ENCODE results near the gene IFITM2. TPM values are rescaled to one million over a fixed set of nuclear protein-coding genes. Genes with fewer than 3 reads are reported as not detected.

Gene IFITM2
- total RNA-seq, 4 donors from 2014 or later = 83.2 to 318 (median 92.9) TPM

GRCh38 chr11:272195-272930 is 35.3 kb upstream of the IFITM2 start:
- no peak for DNase-seq
- intact Hi-C loops (cut with DNase I) = no loop called here
- no peak for TF ChIP-seq POLR2A (IDR thresholded peaks at IDR 0.05)
- TF ChIP-seq, protein P1, sequence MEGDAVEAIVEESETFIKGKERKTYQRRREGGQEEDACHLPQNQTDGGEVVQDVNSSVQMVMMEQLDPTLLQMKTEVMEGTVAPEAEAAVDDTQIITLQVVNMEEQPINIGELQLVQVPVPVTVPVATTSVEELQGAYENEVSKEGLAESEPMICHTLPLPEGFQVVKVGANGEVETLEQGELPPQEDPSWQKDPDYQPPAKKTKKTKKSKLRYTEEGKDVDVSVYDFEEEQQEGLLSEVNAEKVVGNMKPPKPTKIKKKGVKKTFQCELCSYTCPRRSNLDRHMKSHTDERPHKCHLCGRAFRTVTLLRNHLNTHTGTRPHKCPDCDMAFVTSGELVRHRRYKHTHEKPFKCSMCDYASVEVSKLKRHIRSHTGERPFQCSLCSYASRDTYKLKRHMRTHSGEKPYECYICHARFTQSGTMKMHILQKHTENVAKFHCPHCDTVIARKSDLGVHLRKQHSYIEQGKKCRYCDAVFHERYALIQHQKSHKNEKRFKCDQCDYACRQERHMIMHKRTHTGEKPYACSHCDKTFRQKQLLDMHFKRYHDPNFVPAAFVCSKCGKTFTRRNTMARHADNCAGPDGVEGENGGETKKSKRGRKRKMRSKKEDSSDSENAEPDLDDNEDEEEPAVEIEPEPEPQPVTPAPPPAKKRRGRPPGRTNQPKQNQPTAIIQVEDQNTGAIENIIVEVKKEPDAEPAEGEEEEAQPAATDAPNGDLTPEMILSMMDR (IDR thresholded peaks at IDR 0.05) = no peak
- Histone ChIP-seq H3K27me3 (no peaks in the 10 kb centered on the region), H3K36me3 (no peaks in the 10 kb centered on the region), H3K4me3 (replicated peaks in 1 of 3) (no peak overlapping the region), H3K9me3 (no peaks in the 10 kb centered on the region), H3K4me1 (no peaks in the 10 kb centered on the region), H3K27ac (no peak overlapping the region)
- WGBS, 2 donors = 84 to 86% methylated on average over 13 to 22 of the region's 22 CpGs

DNA sequence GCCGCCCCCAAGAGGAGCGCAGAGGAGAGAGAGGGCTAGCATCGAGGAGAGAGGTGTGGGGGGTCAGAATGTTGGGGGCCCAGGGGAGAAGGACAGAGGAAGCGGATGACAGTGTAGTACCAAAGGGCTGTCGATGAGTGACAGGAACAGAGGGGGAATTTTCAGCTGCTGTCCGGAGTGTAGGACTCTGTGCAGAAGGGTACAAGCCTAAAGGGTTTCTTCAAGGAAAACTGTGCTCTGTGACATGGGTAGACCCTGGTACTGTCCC is 34.8 kb upstream of the IFITM2 start:
- H3K27ac ChIP-seq = no peak overlapping the region
- H3K9me3 ChIP-seq = no peaks in the 10 kb centered on the region
- intact Hi-C loops (cut with DNase I) = no loop called here
- DNase-seq = no peak
- no peak for TF ChIP-seq POLR2A (IDR thresholded peaks at IDR 0.05)
- TF ChIP-seq, protein P1 (IDR thresholded peaks at IDR 0.05) = no peak
- H3K36me3 ChIP-seq = no peaks in the 10 kb centered on the region
- no peak overlapping the region for H3K4me3 ChIP-seq (replicated peaks in 1 of 3)
- no peaks in the 10 kb centered on the region for H3K4me1 ChIP-seq
- no peaks in the 10 kb centered on the region for H3K27me3 ChIP-seq
- 84 to 86% methylated on average over 6 of the region's 6 CpGs for WGBS, 2 donors

DNA sequence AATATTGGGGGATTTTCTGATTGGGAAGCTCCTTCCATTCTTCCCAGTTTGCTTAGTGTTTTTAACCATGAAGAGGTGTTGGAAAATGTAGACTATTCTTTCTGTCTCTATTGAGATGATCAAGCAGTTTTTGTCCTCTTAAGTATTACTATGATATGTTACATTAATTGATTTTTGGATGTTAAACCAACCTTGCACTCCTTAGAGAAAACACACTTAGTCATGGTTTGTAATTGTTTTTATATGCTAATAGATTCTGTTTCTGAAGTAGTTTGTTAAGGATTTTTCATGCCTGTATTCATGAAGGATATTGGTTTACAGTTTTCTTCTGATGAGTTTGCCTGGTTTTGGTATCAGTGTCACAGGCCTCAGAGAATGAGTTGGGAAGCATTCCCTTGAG is 31.4 kb upstream of the IFITM2 start:
- H3K4me1 ChIP-seq = peaks cover 4 to 24% of the 10 kb centered on the region in 2 donors
- no peak for DNase-seq
- H3K27me3 ChIP-seq = peaks cover 23% of the 10 kb centered on the region
- TF ChIP-seq POLR2A (IDR thresholded peaks at IDR 0.05) = no peak
- TF ChIP-seq, protein P1 (IDR thresholded peaks at IDR 0.05) = no peak
- H3K36me3 ChIP-seq = no peaks in the 10 kb centered on the region
- no peak overlapping the region for H3K27ac ChIP-seq
- no peak overlapping the region for H3K4me3 ChIP-seq (replicated peaks in 1 of 3)
- no peaks in the 10 kb centered on the region for H3K9me3 ChIP-seq
- intact Hi-C loops (cut with DNase I) = no loop called here

GRCh38 chr11:278001-278951 is 29.3 kb upstream of the IFITM2 start, which contains the start of gene NLRP6:
NLRP6 (plus strand) TSS chr11:278407; CDS start chr11:278570, 163 bp downstream.
- no peaks in the 10 kb centered on the region for H3K9me3 ChIP-seq
- no peak within 1 kb of the TSS for H3K4me3 ChIP-seq (replicated peaks in 1 of 3)
- peaks cover 5 to 25% of the 10 kb centered on the region in 2 donors for H3K4me1 ChIP-seq
- intact Hi-C loops (cut with DNase I) = no loop called here
- WGBS, 2 donors = 72 to 80% methylated on average over 20 to 21 of the region's 21 CpGs
- no peaks in the 10 kb centered on the region for H3K36me3 ChIP-seq
- H3K27me3 ChIP-seq = peaks cover 28% of the 10 kb centered on the region
- peak in 1 of 2 donors; percentile 0 for DNase-seq
- H3K27ac ChIP-seq = no peak within 1 kb of the TSS
- TF ChIP-seq, protein P1 (IDR thresholded peaks at IDR 0.05) = no peak
- no peak for TF ChIP-seq POLR2A (IDR thresholded peaks at IDR 0.05)

All from thyroid gland (tissue), 4 donors.